ENCODE results near the gene IGFBP2. TPM values are rescaled to one million over a fixed set of nuclear protein-coding genes. Genes with fewer than 3 reads are reported as not detected.
A peak's percentile ranks its signal among the peaks of the same experiment; 100 is the strongest.

The IGFBP2 gene
- total RNA-seq (10 to 100 TPM in 1 of 5 experiments, not detected in 4; 58.9 TPM), polyA plus RNA-seq (under 1 TPM in 1 of 2 donors, not detected in 1; 0.18 TPM), total RNA-seq (not detected)

- Mint-ChIP-seq H3K4me3 (peak within 1 kb of the TSS; percentile 76 to 92 (median 84)), H3K36me3 (peaks cover 0 to 4% (median 0%) of the 10 kb centered on the region in 5 donors), H3K27ac (peak within 1 kb of the TSS in 2 of 9 donors; percentile 46 to 62), H3K27me3 (peaks cover 62 to 78% (median 66%) of the 10 kb centered on the region in 5 donors), H3K4me1 (peaks cover 15 to 41% (median 27%) of the 10 kb centered on the region in 7 donors), H3K9me3 (peaks cover 0 to 3% (median 0%) of the 10 kb centered on the region in 11 donors)
- DNase-seq: peak in 1 of 9 donors; percentile 61
- Histone ChIP-seq H3K4me3 (ENCODE audit: low read length) (no peak within 1 kb of the TSS), H3K27me3 (ENCODE audit: control insufficient read depth in 2 of 2, insufficient read depth in 2 of 2, low read length in 2 of 2) (no peaks in the 10 kb centered on the region), H3K36me3 (ENCODE audit: control insufficient read depth in 2 of 3, insufficient read depth in 3 of 3, low read length in 3 of 3) (no peaks in the 10 kb centered on the region), H3K4me1 (ENCODE audit: control insufficient read depth in 2 of 2, insufficient read depth in 2 of 2, low read length in 2 of 2) (peaks cover 0 to 11% of the 10 kb centered on the region in 2 donors), H3K27ac (ENCODE audit: low read depth, low read length) (no peak within 1 kb of the TSS), H3K9me3 (ENCODE audit: control insufficient read depth in 2 of 3, low read length in 3 of 3) (no peaks in the 10 kb centered on the region)
- intact Hi-C loops (cut with micrococcal nuclease): no loop called here
- POLR2A ChIA-PET: no interaction called here
- CTCF ChIA-PET: no interaction called here
- ATAC-seq: peak; percentile 17
Observed at GRCh38 chr2:216632952-216633615, at the start of gene IGFBP2. Gene IGFBP2 (plus strand): TSS chr2:216633420. CDS start chr2:216633524, 104 bp downstream.

GRCh38 chr2:216583606-216584005 lies 49.6 kb upstream of the IGFBP2 start:
- CTCF ChIA-PET: no interaction called here
- peaks cover 25 to 37% (median 34%) of the 10 kb centered on the region in 5 donors for H3K27me3 Mint-ChIP-seq

GRCh38 chr2:216584112-216584511 lies 49.1 kb upstream of the IGFBP2 start:
- peaks cover 0 to 4% (median 0%) of the 10 kb centered on the region in 5 donors for H3K36me3 Mint-ChIP-seq
- no peak overlapping the region for H3K4me3 Mint-ChIP-seq
- H3K9me3 Mint-ChIP-seq: peaks cover 0 to 10% (median 2%) of the 10 kb centered on the region in 11 donors
- Histone ChIP-seq H3K9me3 (ENCODE audit: control insufficient read depth in 2 of 3, low read length in 3 of 3) (no peaks in the 10 kb centered on the region), H3K4me1 (ENCODE audit: control insufficient read depth in 2 of 2, insufficient read depth in 2 of 2, low read length in 2 of 2) (no peaks in the 10 kb centered on the region), H3K27me3 (ENCODE audit: control insufficient read depth in 2 of 2, insufficient read depth in 2 of 2, low read length in 2 of 2) (no peaks in the 10 kb centered on the region), H3K27ac (ENCODE audit: low read depth, low read length) (no peak overlapping the region), H3K4me3 (ENCODE audit: low read length) (no peak overlapping the region), H3K36me3 (ENCODE audit: control insufficient read depth in 2 of 3, insufficient read depth in 3 of 3, low read length in 3 of 3) (no peaks in the 10 kb centered on the region)
- H3K4me1 Mint-ChIP-seq: no peaks in the 10 kb centered on the region
- H3K27ac Mint-ChIP-seq: no peak overlapping the region
- H3K27me3 Mint-ChIP-seq: peaks cover 25 to 40% (median 35%) of the 10 kb centered on the region in 5 donors
- ATAC-seq: no peak
- no peak for DNase-seq
- ChIA-PET POLR2A (no interaction called here), CTCF (no interaction called here)
- intact Hi-C loops (cut with micrococcal nuclease): no loop called here

More at GRCh38 chr2:216583606-216584005, 49.6 kb upstream of the IGFBP2 start:
- DNase-seq: no peak
- POLR2A ChIA-PET: no interaction called here
- no peak overlapping the region for H3K27ac Mint-ChIP-seq
- no peaks in the 10 kb centered on the region for H3K4me1 ChIP-seq (ENCODE audit: control insufficient read depth in 2 of 2, insufficient read depth in 2 of 2, low read length in 2 of 2)
- H3K9me3 Mint-ChIP-seq: peaks cover 0 to 10% (median 2%) of the 10 kb centered on the region in 11 donors
- H3K9me3 ChIP-seq (ENCODE audit: control insufficient read depth in 2 of 3, low read length in 3 of 3): no peaks in the 10 kb centered on the region
- H3K36me3 Mint-ChIP-seq: peaks cover 0 to 4% (median 0%) of the 10 kb centered on the region in 5 donors
- H3K36me3 ChIP-seq (ENCODE audit: control insufficient read depth in 2 of 3, insufficient read depth in 3 of 3, low read length in 3 of 3): no peaks in the 10 kb centered on the region
- H3K27me3 ChIP-seq (ENCODE audit: control insufficient read depth in 2 of 2, insufficient read depth in 2 of 2, low read length in 2 of 2): no peaks in the 10 kb centered on the region
- ATAC-seq: no peak
- no peak overlapping the region for H3K27ac ChIP-seq (ENCODE audit: low read depth, low read length)
- intact Hi-C loops (cut with micrococcal nuclease): no loop called here
- H3K4me1 Mint-ChIP-seq: no peaks in the 10 kb centered on the region
- H3K4me3 ChIP-seq (ENCODE audit: low read length): no peak overlapping the region
- H3K4me3 Mint-ChIP-seq: no peak overlapping the region

- H3K27me3 Mint-ChIP-seq: peaks cover 21 to 45% (median 38%) of the 10 kb centered on the region in 5 donors
Observed at GRCh38 chr2:216585441-216585840, 47.8 kb upstream of the IGFBP2 start.

GRCh38 chr2:216588861-216589710 lies 44.1 kb upstream of the IGFBP2 start:
- Mint-ChIP-seq H3K4me1 (no peaks in the 10 kb centered on the region), H3K9me3 (peaks cover 0 to 9% (median 2%) of the 10 kb centered on the region in 11 donors), H3K27me3 (peaks cover 8 to 35% (median 20%) of the 10 kb centered on the region in 5 donors), H3K4me3 (no peak overlapping the region), H3K36me3 (peaks cover 0 to 4% (median 0%) of the 10 kb centered on the region in 5 donors), H3K27ac (no peak overlapping the region)
- ATAC-seq: no peak
- intact Hi-C loops (cut with micrococcal nuclease): no loop called here
- no peak overlapping the region for H3K27ac ChIP-seq (ENCODE audit: low read depth, low read length)
- H3K9me3 ChIP-seq (ENCODE audit: control insufficient read depth in 2 of 3, low read length in 3 of 3): no peaks in the 10 kb centered on the region
- no peaks in the 10 kb centered on the region for H3K27me3 ChIP-seq (ENCODE audit: control insufficient read depth in 2 of 2, insufficient read depth in 2 of 2, low read length in 2 of 2)
- DNase-seq: no peak
- no peaks in the 10 kb centered on the region for H3K4me1 ChIP-seq (ENCODE audit: control insufficient read depth in 2 of 2, insufficient read depth in 2 of 2, low read length in 2 of 2)
- POLR2A ChIA-PET: no interaction called here
- CTCF ChIA-PET: no interaction called here
- no peak overlapping the region for H3K4me3 ChIP-seq (ENCODE audit: low read length)
- no peaks in the 10 kb centered on the region for H3K36me3 ChIP-seq (ENCODE audit: control insufficient read depth in 2 of 3, insufficient read depth in 3 of 3, low read length in 3 of 3)

More at GRCh38 chr2:216585441-216585840, 47.8 kb upstream of the IGFBP2 start:
- Histone ChIP-seq H3K4me1 (ENCODE audit: control insufficient read depth in 2 of 2, insufficient read depth in 2 of 2, low read length in 2 of 2) (no peaks in the 10 kb centered on the region), H3K4me3 (ENCODE audit: low read length) (no peak overlapping the region), H3K27me3 (ENCODE audit: control insufficient read depth in 2 of 2, insufficient read depth in 2 of 2, low read length in 2 of 2) (no peaks in the 10 kb centered on the region), H3K27ac (ENCODE audit: low read depth, low read length) (no peak overlapping the region), H3K36me3 (ENCODE audit: control insufficient read depth in 2 of 3, insufficient read depth in 3 of 3, low read length in 3 of 3) (no peaks in the 10 kb centered on the region), H3K9me3 (ENCODE audit: control insufficient read depth in 2 of 3, low read length in 3 of 3) (no peaks in the 10 kb centered on the region)
- DNase-seq: no peak
- no peak overlapping the region for H3K27ac Mint-ChIP-seq
- H3K4me1 Mint-ChIP-seq: no peaks in the 10 kb centered on the region
- CTCF ChIA-PET: no interaction called here
- peaks cover 0 to 4% (median 0%) of the 10 kb centered on the region in 5 donors for H3K36me3 Mint-ChIP-seq
- POLR2A ChIA-PET: no interaction called here
- ATAC-seq: no peak
- no peak overlapping the region for H3K4me3 Mint-ChIP-seq
- intact Hi-C loops (cut with micrococcal nuclease): no loop called here
- peaks cover 0 to 9% (median 2%) of the 10 kb centered on the region in 11 donors for H3K9me3 Mint-ChIP-seq

- no peaks in the 10 kb centered on the region for H3K4me1 Mint-ChIP-seq
- no peak overlapping the region for H3K27ac ChIP-seq (ENCODE audit: low read depth, low read length)
- peaks cover 0 to 4% (median 0%) of the 10 kb centered on the region in 11 donors for H3K9me3 Mint-ChIP-seq
- H3K9me3 ChIP-seq (ENCODE audit: control insufficient read depth in 2 of 3, low read length in 3 of 3): no peaks in the 10 kb centered on the region
- ChIA-PET CTCF (no interaction called here), POLR2A (no interaction called here)
- intact Hi-C loops (cut with micrococcal nuclease): no loop called here
- no peak overlapping the region for H3K4me3 Mint-ChIP-seq
- H3K27me3 Mint-ChIP-seq: peaks cover 1 to 29% (median 13%) of the 10 kb centered on the region in 5 donors
- no peaks in the 10 kb centered on the region for H3K4me1 ChIP-seq (ENCODE audit: control insufficient read depth in 2 of 2, insufficient read depth in 2 of 2, low read length in 2 of 2)
- H3K4me3 ChIP-seq (ENCODE audit: low read length): no peak overlapping the region
- no peaks in the 10 kb centered on the region for H3K36me3 Mint-ChIP-seq
- H3K27ac Mint-ChIP-seq: no peak overlapping the region
- H3K27me3 ChIP-seq (ENCODE audit: control insufficient read depth in 2 of 2, insufficient read depth in 2 of 2, low read length in 2 of 2): no peaks in the 10 kb centered on the region
- no peaks in the 10 kb centered on the region for H3K36me3 ChIP-seq (ENCODE audit: control insufficient read depth in 2 of 3, insufficient read depth in 3 of 3, low read length in 3 of 3)
- DNase-seq (no peak), ATAC-seq (no peak)
Observed at GRCh38 chr2:216589791-216590190, 43.4 kb upstream of the IGFBP2 start.
